ENCODE measurements around the gene C12orf75.
"Not testable (repeated sequence)": the region's sequence is repeated elsewhere in the genome, so short reads cannot be mapped to it uniquely, and the experiment has no call there.

C12orf75 gene

GRCh38 chr12:105382771-105383622 lies 52.5 kb downstream of the C12orf75 start:
- no peak for DNase-seq

DNA sequence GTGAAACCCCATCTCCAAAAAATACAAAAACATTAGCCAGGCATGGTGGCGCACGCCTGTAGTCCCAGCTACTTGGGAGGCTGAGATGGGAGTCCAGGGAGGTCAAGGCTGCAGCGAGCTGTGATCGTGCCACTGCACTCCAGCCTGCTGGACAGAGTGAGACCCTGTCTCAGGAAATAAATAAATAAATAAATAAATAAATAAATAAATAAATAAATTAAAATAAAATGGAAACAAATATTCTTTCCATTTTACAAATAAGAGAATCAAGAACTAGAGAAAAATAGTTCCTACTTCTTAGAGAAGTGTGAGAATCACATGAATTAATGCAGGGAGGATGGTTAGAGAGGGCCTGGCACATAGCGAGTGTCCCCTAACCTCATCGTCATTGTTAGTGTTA lies 53.7 kb downstream of the C12orf75 start:
- no peak for DNase-seq

DNA sequence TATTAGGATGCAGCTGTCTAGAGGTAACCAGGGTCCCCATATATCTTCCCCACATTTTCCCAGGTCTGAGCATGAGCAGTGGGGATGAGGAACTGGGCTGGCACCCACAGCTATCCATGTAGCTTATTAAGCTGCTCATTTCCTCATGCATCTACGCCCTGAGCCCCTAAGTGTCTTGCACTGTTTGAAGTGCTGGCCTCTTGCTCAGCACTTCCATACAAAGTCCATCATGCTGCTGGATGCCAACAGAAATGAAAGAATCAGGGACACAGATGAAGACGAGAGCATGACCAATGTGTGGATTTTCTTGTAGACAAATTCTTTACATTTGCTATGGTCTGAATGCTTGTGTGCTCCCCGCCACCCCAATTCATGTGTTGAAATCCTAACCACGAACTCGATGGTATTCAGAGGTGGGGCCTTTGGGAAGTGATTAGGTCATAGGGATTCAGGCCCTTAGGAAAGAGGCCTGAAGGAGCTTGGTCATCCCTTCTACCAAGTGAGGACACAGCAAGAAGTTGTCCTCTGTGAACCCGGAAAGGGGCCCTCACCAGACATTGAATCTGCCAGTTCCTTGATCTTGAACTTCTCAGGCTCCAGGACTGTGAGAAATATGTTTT lies 54.5 kb downstream of the C12orf75 start:
- no peak for DNase-seq

DNA sequence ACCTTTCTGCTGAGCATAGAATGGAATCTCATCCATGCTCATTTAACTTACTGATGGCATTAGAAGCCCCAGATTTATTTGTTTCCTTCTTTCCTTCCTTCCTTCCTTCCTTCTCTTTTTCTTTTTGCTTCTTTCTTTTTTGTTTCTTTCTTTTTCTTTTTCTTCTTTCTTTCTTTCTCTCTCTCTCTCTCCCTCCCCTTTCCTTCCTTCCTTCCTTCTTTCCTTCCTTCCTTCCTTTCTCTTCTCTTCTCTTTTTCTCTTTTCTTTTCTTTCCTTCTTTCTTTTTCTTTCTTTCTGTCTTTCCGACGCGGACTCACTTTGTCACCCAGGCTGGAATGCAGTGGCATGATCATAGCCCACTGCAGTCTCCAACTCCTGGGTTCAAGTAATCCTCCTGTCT lies 55.9 kb downstream of the C12orf75 start:
- no peak for DNase-seq

DNA sequence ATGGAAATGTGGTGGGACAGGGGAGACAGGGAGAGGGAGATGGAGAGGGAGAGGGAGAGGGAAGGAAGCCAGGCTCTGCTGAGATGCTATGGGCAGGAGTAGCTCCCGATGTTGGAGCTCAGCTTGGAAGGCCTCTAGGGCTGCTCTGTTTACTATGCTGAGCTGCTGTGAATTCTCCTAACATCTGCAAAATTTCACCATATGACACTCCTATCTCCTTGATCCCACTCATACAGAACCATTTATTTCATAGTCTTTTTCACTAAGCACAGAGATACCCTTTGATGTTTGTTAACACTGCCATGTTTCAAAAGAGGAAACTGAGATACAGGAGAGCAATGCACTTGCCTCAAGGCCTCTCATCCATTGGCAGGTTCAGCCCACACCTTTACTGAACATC lies 60.7 kb downstream of the C12orf75 start:
- DNase-seq: no peak

GRCh38 chr12:105393587-105393986 lies 63.1 kb downstream of the C12orf75 start:
- DNase-seq: no peak

DNA sequence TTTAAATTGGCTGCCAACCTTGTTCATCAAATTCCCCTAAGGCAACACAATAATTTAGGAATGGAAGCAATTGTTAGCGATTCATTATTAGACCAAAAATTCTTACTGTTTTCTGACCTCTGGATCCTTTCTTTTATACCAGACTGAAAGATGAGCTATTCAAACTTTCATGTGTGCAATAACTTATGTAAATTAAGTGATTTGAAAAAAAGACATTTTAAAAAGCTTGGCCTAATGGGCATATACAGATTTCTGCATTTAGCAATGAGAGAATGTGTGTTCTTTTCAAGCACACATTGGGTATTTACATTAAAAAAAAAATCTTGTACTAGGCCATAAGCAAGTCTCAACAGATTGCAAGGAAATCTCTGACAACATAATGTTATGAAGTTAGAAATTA lies 65.5 kb downstream of the C12orf75 start:
- DNase-seq: no peak

DNA sequence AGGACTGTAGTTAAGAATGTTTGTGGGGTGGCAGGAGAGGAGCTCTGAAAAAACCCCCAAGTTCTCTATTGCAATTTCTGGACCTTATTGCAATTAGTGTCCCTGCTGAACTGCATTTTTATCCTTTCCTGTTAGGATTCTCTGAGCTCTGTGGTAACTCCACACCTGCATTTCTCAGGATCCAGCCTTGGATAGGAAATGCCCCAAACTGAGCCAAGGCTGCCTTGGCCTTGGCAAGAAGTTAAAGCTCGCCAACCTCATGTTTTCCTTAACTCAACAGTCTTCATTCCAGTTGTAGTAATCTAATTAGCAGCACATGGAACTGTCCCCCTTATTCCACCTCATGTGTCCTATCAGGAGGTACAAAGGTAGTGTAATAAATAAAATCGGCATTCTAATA lies 66.5 kb downstream of the C12orf75 start:
- DNase-seq: no peak

DNA sequence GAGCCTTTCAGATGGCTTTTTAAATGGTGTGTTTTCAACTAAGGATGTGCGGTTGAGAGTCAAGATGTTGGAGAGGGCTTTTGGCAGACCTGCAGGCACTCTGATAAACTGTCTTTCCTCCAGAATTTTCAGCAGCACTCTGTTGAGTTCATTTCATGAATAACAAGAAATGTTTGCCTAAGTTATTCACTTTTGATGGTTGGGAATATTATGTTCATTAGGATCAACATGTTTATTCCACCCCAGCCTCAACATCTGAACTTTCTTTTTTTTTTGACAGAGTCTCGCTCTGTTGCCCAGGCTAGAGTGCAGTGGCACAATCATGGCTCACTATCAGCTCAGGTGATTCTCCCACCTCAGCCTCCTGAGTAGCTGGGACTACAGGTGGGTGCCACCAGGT lies 68.4 kb downstream of the C12orf75 start:
- DNase-seq: no peak

DNA sequence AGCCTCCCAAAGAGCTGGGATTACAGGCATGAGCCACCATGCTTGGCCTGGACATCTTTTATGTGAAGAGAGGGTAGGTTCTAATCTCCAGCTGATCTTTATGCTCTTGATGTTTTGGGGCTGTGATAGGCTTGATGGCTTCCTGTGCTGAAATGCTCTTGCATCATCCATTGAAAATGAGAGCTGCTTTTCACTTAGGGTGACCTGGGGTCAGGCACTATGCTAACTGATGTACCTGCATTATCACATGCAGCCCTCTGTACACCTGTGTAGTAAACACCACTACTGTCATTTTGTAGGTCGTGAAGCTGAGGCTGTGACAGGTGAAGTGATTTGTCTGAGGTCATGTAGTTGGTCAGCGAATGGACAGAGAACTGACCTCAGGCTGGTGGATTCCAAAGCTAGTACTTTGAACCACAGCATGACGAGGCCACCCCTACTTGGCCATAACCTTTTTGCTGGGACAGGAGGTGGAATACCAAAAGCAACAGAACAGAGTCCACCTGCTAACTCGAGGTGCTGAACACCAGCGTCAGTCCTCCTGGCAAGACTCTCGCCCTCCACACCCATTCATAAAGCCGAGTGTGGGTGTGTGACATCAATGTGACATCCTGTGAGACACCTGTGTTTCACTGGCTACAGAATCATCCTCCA lies 69.1 kb downstream of the C12orf75 start:
- no peak for DNase-seq

GRCh38 chr12:105400227-105400626 lies 69.7 kb downstream of the C12orf75 start:
- no peak for DNase-seq

DNA sequence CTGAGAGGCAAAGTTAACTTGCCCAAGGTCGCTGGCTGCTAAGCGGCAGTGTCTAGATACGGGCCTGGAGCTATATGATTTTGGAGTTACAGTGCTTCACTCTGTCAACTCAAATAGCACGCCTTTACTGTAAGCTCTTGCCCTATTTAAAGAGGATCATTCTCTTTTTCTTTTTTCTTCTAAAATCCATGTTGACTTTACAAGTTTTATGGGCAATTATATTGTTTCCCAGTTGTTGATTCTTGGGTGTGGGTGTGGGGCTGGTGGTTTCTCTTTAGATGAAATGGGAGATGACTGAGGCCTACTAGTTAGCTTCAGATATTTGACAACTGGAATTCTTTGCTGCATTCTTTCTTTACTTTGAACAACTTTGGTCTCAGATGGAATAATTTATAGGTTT lies 70.7 kb downstream of the C12orf75 start:
- no peak for DNase-seq

DNA sequence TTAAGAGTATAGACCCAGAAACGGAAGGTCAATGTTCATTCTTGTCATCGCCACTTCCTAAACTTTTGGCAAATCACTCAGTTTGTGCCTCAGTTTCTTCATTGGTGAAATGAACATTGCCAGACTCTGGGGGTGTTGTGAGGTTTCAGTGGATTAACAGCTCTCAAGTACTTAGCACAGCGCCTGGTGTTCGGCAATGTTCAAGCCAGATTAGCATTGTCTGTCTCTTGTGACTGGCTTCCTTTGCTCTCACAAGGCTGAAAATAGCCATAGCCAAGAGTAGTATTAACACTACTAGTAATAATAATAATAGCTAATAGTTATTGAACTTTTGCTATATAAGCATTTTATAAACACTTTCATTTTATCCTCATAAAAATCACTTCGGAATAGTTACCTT lies 71.9 kb downstream of the C12orf75 start:
- no peak for DNase-seq

DNA sequence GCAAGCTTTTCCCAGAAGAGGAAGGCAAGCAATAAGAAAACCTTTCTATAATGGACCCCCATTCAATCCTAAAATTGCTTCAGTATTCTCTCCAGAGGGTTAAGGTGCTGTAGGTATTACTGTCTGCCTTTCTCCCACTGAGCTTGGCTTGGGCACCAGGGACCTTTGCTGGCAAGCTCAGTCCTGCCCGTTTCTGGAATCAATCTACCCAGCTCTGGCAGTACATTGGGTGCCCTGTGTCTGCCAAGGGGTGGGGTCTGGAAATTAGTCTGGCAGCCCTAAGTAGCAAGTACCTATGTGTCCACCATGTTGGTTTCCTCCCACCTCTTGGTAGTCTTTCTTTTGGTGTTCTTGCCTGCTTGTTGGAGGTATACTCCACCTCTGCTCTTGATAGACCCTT lies 72.6 kb downstream of the C12orf75 start:
- DNase-seq: no peak

GRCh38 chr12:105404134-105404533 lies 73.6 kb downstream of the C12orf75 start:
- DNase-seq: not testable (repeated sequence)

DNA sequence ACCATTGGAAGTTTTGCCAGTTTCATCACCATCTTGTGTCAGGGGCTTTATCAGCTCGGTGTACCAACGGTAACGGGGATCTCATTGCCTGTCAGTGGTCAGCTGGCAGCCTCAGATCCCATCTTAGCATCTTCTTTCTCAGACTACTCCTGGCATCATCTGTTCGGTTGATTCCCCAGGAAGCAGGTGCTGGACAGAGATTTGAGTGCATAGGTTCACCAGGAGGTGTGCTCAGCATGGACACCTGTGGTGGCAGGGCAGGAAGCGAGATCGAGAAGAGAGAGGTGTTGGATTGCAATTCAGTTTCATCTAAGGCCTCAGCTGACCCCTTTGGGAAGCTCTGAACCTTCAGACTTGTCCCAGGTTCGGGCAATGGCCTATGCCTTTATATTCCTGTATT lies 76.0 kb downstream of the C12orf75 start:
- DNase-seq: no peak

- DNase-seq: no peak
These were observed 78.8 kb downstream of the C12orf75 start for GRCh38 chr12:105409279-105409678.

DNA sequence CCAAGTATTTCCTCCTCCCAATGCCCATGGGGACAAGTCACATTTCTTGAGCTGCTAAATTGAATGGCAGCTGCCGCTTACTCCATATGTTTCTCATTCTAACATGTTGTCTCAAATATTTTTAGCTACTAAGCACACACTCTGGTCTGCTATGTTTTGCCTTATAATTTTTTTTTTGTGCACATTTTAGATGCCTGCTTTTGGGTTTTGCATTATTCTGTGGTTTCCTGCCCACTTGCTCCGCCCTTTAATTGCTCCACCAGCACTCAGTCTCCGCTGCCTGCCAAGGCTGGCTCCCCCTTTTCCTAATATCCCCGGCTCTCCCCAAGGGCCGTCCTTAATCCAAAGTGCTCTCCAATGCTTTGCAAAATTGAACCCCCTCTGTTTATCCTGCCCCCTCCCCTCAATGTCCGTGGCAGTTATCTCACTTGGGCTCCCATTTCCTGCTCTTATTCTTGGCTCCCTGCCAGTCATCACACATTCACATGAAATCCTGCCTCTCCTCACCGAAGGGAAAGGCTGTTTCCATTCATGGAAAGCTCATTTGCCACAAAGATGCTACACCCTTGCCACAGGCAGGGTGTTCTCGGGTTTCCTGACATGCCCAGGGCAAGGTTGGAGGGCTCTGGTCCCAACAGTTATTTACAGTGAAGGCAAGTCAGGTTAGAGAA lies 79.4 kb downstream of the C12orf75 start:
- DNase-seq: peak; percentile 96

- DNase-seq: no peak
These were observed 83.5 kb downstream of the C12orf75 start for GRCh38 chr12:105413911-105414487.

GRCh38 chr12:105417732-105418131 lies 87.2 kb downstream of the C12orf75 start:
- DNase-seq: no peak

GRCh38 chr12:105418229-105418628 lies 87.7 kb downstream of the C12orf75 start:
- no peak for DNase-seq

DNA sequence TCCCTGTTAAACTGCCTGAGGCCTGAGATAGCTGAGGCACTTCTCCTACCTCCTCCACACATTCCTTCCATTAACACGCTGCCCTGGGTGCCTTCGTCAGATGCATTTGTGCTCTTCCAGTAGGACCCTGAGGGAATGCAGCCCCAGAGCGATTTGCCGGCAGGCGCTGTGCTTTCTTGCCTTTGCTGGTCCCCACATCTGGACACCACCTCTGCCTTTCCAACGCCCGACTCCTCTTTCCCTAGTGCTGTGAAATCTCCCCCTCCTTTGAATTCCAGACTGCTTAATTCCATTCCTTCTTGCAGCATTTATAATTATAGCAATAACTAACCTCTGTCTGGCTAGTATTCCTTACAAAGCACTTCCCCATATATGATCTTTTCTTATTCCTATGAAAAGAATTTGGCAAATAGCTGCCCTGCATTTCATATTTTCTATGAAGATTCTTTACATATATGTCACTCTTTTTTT lies 88.4 kb downstream of the C12orf75 start:
- DNase-seq: no peak

DNA sequence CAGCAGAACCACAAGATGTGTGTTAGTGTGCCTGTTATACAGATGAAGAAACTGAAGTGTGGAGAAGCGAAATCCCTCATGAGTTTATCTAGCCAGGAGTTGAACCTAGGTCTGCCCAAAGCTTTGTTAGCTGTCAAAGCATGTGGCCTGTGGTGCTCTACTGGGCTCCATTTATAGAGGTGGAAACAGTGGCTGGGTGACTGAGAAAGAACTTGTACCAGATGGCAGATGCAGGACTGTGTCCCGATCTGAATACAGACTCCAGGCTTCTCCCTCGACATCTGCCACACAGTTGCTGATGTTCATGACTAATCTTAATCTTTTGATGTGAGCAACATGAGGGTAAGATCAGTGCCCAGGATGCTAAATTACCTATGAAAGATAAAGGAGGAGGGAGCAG lies 89.1 kb downstream of the C12orf75 start:
- no peak for DNase-seq
